ENCODE measurements around the gene CAMK2B. TPM values are rescaled to one million over a fixed set of nuclear protein-coding genes. Genes with fewer than 3 reads are reported as not detected.

Gene CAMK2B
- total RNA-seq, 1 experiment from 2014 or later = 0.02 TPM

- DNase-seq (ENCODE audit: low read depth) = no peak
Measured at GRCh38 chr7:44287488-44288380, 37.7 kb downstream of the CAMK2B start.

- DNase-seq (ENCODE audit: low read depth) = no peak
Measured at GRCh38 chr7:44286618-44287487, 38.5 kb downstream of the CAMK2B start.

GRCh38 chr7:44286182-44286617 lies 39.2 kb downstream of the CAMK2B start:
- DNase-seq (ENCODE audit: low read depth) = no peak

- no peak for DNase-seq (ENCODE audit: low read depth)
Measured at GRCh38 chr7:44285561-44285960, 39.8 kb downstream of the CAMK2B start.

GRCh38 chr7:44284881-44285541 lies 40.4 kb downstream of the CAMK2B start:
- DNase-seq (ENCODE audit: low read depth) = no peak

- DNase-seq (ENCODE audit: low read depth) = peak; percentile 32
Measured at GRCh38 chr7:44284216-44284615, 41.2 kb downstream of the CAMK2B start.

GRCh38 chr7:44283381-44284211 lies 41.8 kb downstream of the CAMK2B start:
- DNase-seq (ENCODE audit: low read depth) = no peak

GRCh38 chr7:44282601-44283171 lies 42.7 kb downstream of the CAMK2B start:
- no peak for DNase-seq (ENCODE audit: low read depth)

GRCh38 chr7:44281811-44282600 lies 43.4 kb downstream of the CAMK2B start:
- DNase-seq (ENCODE audit: low read depth) = no peak

- DNase-seq (ENCODE audit: low read depth) = no peak
Measured at GRCh38 chr7:44280993-44281721, 44.2 kb downstream of the CAMK2B start.

GRCh38 chr7:44280636-44280992 lies 44.8 kb downstream of the CAMK2B start:
- DNase-seq (ENCODE audit: low read depth) = no peak

GRCh38 chr7:44279731-44280505 lies 45.5 kb downstream of the CAMK2B start:
- no peak for DNase-seq (ENCODE audit: low read depth)

- no peak for DNase-seq (ENCODE audit: low read depth)
Measured at GRCh38 chr7:44279286-44279685, 46.1 kb downstream of the CAMK2B start.

GRCh38 chr7:44278451-44279161 lies 46.8 kb downstream of the CAMK2B start:
- DNase-seq (ENCODE audit: low read depth) = no peak

- DNase-seq (ENCODE audit: low read depth) = no peak
Measured at GRCh38 chr7:44277851-44278250, 47.5 kb downstream of the CAMK2B start.

GRCh38 chr7:44277391-44277790 lies 48.0 kb downstream of the CAMK2B start:
- DNase-seq (ENCODE audit: low read depth) = no peak

- DNase-seq (ENCODE audit: low read depth) = no peak
Measured at GRCh38 chr7:44276571-44277221, 48.7 kb downstream of the CAMK2B start.

Data from HT1080 (cell line).